CD1c-positive myeloid dendritic cell (primary cell): ENCODE measurements around the gene SATB2.

Experiments used
- DNase-seq: peaks from one replicate; pipeline ENCODE4 v3.0.0-alpha.2; 2016; ENCODE audit errors: extremely low spot score

Gene SATB2

GRCh38 chr2:199457147-199458008, at the start of gene SATB2:
SATB2 (minus strand) TSS chr2:199457939; CDS start chr2:199456037, 1,902 bp downstream.
- peak; percentile 12 for DNase-seq

- DNase-seq: no peak
Measured at GRCh38 chr2:199505755-199506403, 48.1 kb upstream of the SATB2 start.

GRCh38 chr2:199503148-199503547, 45.4 kb upstream of the SATB2 start:
- no peak for DNase-seq

- DNase-seq: no peak
Measured at GRCh38 chr2:199499005-199499404, 41.3 kb upstream of the SATB2 start.

- DNase-seq: no peak
Measured at GRCh38 chr2:199495147-199495546, 37.4 kb upstream of the SATB2 start.

GRCh38 chr2:199490049-199490448, 32.3 kb upstream of the SATB2 start:
- DNase-seq: no peak

GRCh38 chr2:199488772-199489400, 31.1 kb upstream of the SATB2 start:
- DNase-seq: peak; percentile 57

GRCh38 chr2:199485732-199486335, 28.1 kb upstream of the SATB2 start:
- peak; percentile 35 for DNase-seq

- no peak for DNase-seq
Measured at GRCh38 chr2:199484927-199485326, 27.2 kb upstream of the SATB2 start.

- DNase-seq: no peak
Measured at GRCh38 chr2:199480966-199481365, 23.2 kb upstream of the SATB2 start.

GRCh38 chr2:199477277-199477834, 19.6 kb upstream of the SATB2 start:
- DNase-seq: no peak

GRCh38 chr2:199471443-199472057, 13.8 kb upstream of the SATB2 start:
- peak; percentile 54 for DNase-seq

GRCh38 chr2:199470672-199471442, 13.1 kb upstream of the SATB2 start:
- no peak for DNase-seq

- DNase-seq: no peak
Measured at GRCh38 chr2:199470361-199470671, 12.6 kb upstream of the SATB2 start.

GRCh38 chr2:199469514-199470360, 12.0 kb upstream of the SATB2 start:
- no peak for DNase-seq

GRCh38 chr2:199468561-199469513, 11.1 kb upstream of the SATB2 start:
- no peak for DNase-seq

GRCh38 chr2:199467066-199467822, 9.5 kb upstream of the SATB2 start:
- DNase-seq: no peak

GRCh38 chr2:199466692-199467065, 8.9 kb upstream of the SATB2 start:
- DNase-seq: no peak
